DND-41 (cell line): ENCODE data around the gene SORBS1.

ENCODE experiments used
- CTCF ChIP-seq: IDR thresholded peaks from 2 replicates; pipeline ENCODE4 v1.5.1; 2012; ENCODE audit warnings: borderline replicate concordance, low read length, moderate library complexity, mild to moderate bottlenecking; ENCODE audit not compliant: poor library complexity, severe bottlenecking; ENCODE audit errors: extremely low read depth
- EZH2 ChIP-seq: IDR thresholded peaks from 3 replicates; pipeline ENCODE4 v1.6.1; 2012; ENCODE audit warnings: borderline replicate concordance, low read depth, mild to moderate bottlenecking, moderate library complexity, low read length, inconsistent platforms; ENCODE audit not compliant: severe bottlenecking

DNA sequence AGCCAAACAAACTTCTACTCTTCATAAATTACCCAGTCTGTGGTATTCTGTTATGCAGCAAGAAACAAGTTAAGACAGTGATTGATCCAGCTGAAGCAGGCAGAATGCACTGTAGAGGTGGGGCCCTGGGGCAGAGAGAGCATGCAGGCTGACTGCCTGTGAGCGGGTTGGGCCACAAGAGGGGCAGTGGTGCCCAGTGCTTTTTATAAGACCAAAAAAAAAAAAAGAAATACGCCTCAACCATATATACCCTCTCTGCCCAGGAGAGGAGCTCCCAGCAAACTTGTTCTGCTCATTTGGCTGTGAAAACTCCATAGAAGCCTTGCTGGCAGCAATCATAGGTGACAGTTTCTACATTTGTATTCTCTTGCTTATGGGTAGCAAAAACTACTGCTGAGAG is 104.7 kb downstream of the SORBS1 start:
- TF ChIP-seq CTCF (no peak), EZH2 (no peak)
